Activated CD8-positive, alpha-beta memory T cell treated with anti-CD3 and anti-CD28 coated beads for 4 hours (primary cell): ENCODE data around the gene TMEM52B.
"Not testable (repeated sequence)": the region's sequence is repeated elsewhere in the genome, so short reads cannot be mapped to it uniquely, and the experiment has no call there.

Experiments used
- DNase-seq, 2 donors: peaks; one replicate each; pipeline ENCODE4 v3.0.0-alpha.2; 2020; ENCODE audit warnings: low read depth in 2 of 2

The TMEM52B gene

DNA sequence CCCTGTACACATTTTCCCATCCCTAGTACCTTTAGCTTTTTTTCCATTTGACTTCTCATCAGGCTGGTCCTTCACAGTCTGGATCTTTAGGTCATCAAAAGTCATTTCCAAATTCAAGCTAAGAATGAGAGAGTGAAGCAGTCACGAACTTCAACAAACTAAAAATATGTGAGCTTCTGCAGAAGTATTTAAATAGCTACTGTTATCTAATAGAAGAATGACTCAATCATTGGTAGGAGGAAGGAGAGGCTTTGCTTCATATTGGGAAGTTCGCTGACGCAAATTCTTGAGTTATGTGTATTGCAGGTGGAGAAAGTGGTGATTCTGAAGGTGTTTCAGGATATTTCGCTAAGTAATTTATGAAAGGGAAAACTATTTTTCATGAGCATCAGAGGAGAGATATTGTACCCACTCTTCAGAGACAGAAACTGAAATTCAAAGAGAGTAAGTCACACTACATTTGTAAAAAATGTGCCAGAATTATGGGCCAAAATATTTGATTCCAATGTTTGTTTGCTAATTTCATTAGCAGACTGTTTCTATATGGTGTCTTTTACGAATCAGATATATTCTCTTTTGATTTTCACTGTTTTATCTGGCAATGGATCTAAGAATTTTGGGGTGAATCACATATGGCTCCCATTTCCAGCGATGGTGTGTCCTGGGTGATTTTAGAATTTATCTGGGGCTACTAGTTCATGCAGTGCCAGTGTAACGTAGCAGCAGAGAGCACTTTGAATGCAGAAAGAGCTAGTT is 6.7 kb upstream of the TMEM52B start, which contains the start of gene OLR1:
Gene OLR1, minus strand, starts transcription at position 160 of the 756 bp plus-strand sequence. Its CDS starts 55 bp downstream, at position 105.
- DNase-seq, result no peak

DNA sequence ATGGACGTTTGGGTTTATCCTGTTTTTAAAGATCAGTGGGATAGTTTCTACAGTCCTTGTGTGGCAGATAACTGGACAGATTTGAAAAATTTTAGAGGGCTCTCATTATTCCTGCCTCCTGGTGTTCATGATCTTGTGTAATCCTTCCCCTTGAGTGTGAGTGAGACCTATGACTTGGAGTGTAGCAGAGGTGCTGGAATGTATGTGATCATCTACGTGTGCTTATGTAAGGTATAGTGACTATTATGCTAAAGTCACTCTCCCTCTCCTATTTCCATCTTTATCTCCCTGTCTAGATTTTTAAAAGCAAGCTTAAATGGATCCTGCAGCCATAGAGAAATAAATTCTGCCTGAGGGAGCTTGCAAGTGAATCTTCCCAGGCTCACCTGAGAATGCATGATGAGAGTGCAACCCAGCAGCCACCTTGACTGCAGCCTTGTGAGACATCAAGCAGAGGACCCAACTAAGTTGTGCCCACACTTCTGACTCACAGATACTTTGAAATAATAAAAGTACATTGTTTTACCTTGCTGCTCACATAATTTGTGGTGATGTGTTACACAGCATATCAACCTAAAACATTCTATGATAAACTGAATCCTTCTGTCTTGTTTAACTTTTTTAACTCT is 3.7 kb upstream of the TMEM52B start:
- no peak for DNase-seq

GRCh38 chr12:10175846-10176636 is 2.8 kb upstream of the TMEM52B start:
- no peak for DNase-seq

GRCh38 chr12:10179776-10180181 is 947 bp downstream of the TMEM52B start:
- DNase-seq, result no peak

DNA sequence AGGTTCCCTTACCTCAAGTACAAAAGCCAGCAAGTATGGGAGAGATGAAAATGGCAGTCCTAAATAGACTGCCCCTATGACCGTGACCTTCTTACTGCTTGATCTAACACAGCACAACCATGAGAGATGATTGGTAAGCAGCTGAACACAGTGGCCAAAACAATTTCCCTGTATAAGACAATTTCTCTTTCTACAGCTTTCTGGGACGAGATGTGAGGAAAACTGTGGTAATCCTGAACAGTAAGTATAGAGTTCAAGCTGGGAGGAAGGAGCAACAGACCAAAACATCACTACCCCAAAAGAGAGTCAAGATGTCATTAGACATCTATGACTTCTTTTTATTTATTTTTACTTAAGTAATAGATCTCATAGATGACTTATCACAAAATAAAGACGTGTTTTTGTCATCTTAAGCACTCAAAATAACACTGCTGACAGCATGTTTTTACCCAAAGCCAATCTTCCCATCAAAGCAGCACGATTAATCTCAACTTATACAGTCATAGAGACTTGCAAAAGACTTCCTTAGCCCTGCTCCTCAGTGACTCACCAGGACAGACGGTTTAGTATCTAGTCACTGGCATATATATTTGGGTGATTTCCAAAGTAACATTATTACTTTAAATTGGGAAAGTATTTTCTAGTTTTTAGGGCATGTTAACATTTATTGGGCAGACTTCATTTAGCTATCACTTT is 3.7 kb downstream of the TMEM52B start:
- DNase-seq, result no peak

DNA sequence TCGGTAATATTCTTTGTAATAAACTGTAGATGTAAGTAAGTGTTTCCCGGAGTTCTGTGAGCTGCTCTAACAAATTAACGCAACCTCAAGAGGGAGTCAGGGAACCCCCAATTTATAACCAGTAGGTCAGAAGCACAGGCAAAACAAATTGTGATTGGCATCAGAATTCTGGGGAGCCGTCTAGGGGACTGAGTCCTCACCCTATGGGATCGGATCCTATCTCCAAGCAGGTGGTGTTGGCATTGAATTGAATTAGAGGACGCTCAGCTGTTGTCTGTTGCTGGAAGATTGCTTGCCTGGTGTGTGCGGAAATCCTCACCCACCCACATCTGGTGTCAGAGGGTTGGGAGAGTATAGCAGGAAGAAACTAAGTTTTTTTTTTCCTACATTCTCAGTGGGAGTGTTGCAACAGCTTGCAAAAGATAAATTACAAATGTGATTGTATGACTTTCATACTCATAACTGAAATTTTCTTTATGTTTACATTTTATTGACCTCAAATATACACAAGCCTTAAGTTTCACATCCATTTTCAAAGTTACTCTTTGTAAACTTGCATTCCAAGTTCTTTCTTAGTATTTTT is 5.5 kb downstream of the TMEM52B start:
- no peak for DNase-seq

DNA sequence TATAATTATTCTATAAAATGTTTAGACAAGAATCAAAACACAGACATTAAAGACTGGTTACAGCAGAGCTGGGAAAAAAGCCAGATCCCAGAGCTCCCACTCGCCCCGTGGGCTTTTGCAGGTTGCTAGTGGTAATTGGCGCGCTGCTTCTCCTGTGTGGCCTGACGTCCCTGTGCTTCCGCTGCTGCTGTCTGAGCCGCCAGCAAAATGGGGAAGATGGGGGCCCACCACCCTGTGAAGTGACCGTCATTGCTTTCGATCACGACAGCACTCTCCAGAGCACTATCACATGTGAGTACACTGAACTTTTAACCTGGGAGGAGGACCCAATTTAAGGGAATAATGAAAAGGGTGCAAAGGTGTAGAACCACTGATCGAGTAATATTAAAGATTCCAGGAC is 7.5 kb downstream of the TMEM52B start:
- DNase-seq, result no peak

GRCh38 chr12:10186958-10187357 is 8.1 kb downstream of the TMEM52B start:
- DNase-seq, result not testable (repeated sequence)

DNA sequence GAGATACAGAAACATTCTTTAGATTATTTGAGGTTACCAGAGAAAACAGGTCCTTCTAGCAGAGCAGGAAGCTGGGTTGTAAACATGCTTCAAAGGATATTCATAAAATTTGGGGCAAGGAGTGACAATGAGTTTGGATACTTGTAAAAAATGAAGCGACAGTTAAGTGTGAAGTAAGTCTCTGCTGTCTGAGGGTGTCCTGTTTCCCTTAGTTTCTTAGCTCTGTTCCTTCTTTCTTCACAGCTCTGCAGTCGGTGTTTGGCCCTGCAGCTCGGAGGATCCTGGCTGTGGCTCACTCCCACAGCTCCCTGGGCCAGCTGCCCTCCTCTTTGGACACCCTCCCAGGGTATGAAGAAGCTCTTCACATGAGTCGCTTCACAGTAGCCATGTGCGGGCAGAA is 10.8 kb downstream of the TMEM52B start:
- no peak for DNase-seq

- DNase-seq, result peak; percentile 15 to 19
These were observed 11.9 kb downstream of the TMEM52B start for GRCh38 chr12:10190558-10191388.

DNA sequence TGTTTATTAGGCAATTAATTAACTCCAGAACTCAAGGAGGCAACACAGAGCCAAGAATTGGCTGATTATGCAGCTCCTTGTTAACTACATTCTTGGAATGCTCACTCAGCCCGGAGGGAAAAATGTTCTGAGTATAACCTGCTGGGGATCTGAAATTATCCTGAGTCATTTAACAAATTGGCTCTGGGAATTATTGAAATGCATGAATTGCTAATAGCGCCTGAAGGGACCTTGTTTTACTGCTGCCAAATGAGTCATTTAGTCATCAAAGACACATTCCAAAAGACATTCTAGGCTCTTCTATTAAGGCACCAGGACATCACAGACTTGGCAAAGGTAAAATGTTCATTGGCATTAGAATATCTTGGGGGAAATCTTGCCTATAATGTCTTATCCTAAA is 13.0 kb downstream of the TMEM52B start:
- no peak for DNase-seq

GRCh38 chr12:10194160-10194670 is 15.4 kb downstream of the TMEM52B start:
- DNase-seq, result no peak

GRCh38 chr12:10196210-10196609 is 17.4 kb downstream of the TMEM52B start:
- no peak for DNase-seq

DNA sequence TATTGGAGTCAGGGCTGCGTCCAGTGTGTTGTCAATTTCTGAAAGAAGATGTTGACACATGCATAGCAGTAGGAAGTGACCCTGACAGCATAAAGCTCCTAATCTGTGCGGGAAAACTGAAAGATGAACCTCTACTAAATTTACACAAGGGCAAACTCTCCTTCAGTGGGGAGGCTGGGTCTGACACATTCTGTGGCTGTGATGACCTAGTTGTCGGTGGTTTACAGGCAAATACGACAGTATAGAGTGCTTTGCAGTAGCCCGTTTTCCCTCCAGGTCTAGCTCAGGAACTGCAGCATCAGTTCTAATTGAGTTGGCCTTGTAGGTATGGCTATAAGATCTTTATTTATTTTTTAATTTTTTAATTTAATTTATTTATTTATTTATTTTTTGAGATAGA is 19.0 kb downstream of the TMEM52B start:
- no peak for DNase-seq

- DNase-seq, result not testable (repeated sequence)
These were observed 25.7 kb downstream of the TMEM52B start for GRCh38 chr12:10204495-10204894.

GRCh38 chr12:10205220-10205807 is 26.5 kb downstream of the TMEM52B start:
- no peak for DNase-seq

DNA sequence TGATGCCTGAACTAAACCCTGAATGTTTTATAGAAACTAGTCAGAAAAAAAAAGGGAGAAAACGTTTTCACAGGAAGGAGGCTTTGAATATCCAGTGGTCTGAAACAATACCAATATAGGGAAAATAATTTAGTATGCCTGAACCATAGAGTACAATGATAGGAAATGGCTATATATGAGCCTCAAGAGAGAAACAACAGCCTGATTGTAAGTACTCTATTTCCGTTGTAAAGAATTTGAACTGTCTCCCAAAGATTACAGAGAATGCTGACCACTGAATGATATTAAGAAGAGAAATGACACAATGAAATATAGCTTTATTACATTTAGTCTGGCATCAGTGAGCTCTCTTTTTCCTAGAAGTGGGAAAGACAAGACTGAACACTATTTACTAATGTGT is 28.3 kb downstream of the TMEM52B start:
- DNase-seq, result no peak

- DNase-seq, result no peak
These were observed 31.4 kb downstream of the TMEM52B start for GRCh38 chr12:10210225-10210624.

- DNase-seq, result no peak
These were observed 32.5 kb downstream of the TMEM52B start for GRCh38 chr12:10211101-10211939.
